ENCODE measurements around the gene CORO1C. TPM values are rescaled to one million over a fixed set of nuclear protein-coding genes. Genes with fewer than 3 reads are reported as not detected.

The CORO1C gene
- total RNA-seq, 4 donors from 2014 or later = 68.1 to 153 (median 128) TPM

- no peaks in the 10 kb centered on the region for H3K27me3 ChIP-seq
- 97 to 100% methylated on average over 1 of the region's 1 CpG for WGBS, 2 donors (ENCODE audit: low coverage in 1 of 2)
- H3K9me3 ChIP-seq = no peaks in the 10 kb centered on the region
- no peak for TF ChIP-seq EP300 (IDR thresholded peaks at IDR 0.05; ENCODE audit: low read depth)
- no peak for TF ChIP-seq POLR2A (IDR thresholded peaks at IDR 0.05)
- no peak for TF ChIP-seq POLR2AphosphoS5 (IDR thresholded peaks at IDR 0.05)
- TF ChIP-seq, protein P1, sequence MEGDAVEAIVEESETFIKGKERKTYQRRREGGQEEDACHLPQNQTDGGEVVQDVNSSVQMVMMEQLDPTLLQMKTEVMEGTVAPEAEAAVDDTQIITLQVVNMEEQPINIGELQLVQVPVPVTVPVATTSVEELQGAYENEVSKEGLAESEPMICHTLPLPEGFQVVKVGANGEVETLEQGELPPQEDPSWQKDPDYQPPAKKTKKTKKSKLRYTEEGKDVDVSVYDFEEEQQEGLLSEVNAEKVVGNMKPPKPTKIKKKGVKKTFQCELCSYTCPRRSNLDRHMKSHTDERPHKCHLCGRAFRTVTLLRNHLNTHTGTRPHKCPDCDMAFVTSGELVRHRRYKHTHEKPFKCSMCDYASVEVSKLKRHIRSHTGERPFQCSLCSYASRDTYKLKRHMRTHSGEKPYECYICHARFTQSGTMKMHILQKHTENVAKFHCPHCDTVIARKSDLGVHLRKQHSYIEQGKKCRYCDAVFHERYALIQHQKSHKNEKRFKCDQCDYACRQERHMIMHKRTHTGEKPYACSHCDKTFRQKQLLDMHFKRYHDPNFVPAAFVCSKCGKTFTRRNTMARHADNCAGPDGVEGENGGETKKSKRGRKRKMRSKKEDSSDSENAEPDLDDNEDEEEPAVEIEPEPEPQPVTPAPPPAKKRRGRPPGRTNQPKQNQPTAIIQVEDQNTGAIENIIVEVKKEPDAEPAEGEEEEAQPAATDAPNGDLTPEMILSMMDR (IDR thresholded peaks at IDR 0.05) = no peak
- peaks cover 0 to 27% (median 3%) of the 10 kb centered on the region in 4 donors for H3K36me3 ChIP-seq
- H3K27ac ChIP-seq = peak overlapping the region in 2 of 4 donors; percentile 44 to 59
- intact Hi-C loops (cut with DNase I; ENCODE audit: low total_unique reads) = no loop called here
- H3K4me1 ChIP-seq = peaks cover 3 to 32% (median 11%) of the 10 kb centered on the region in 4 donors
- DNase-seq = no peak
- in situ Hi-C loops (cut with MboI; ENCODE audit: low pct_ligation_motif_present in 1 of 4, low pct_unique_long_range_greater_than_20kb in 1 of 4, low sequenced_read_pairs in 3 of 4) = no loop called here
- no peak overlapping the region for H3K4me3 ChIP-seq
Observed at GRCh38 chr12:108642899-108643654, 88.2 kb downstream of the CORO1C start.

GRCh38 chr12:108642269-108642870 lies 88.9 kb downstream of the CORO1C start:
- Histone ChIP-seq H3K27ac (peak overlapping the region in 3 of 4 donors; percentile 15 to 55 (median 44)), H3K27me3 (no peaks in the 10 kb centered on the region), H3K36me3 (peaks cover 0 to 25% (median 0%) of the 10 kb centered on the region in 4 donors), H3K9me3 (no peaks in the 10 kb centered on the region), H3K4me1 (peaks cover 3 to 36% (median 15%) of the 10 kb centered on the region in 4 donors), H3K4me3 (no peak overlapping the region)
- TF ChIP-seq, protein P1 (IDR thresholded peaks at IDR 0.05) = no peak
- TF ChIP-seq POLR2A (IDR thresholded peaks at IDR 0.05) (no peak), EP300 (IDR thresholded peaks at IDR 0.05; ENCODE audit: low read depth) (no peak), POLR2AphosphoS5 (IDR thresholded peaks at IDR 0.05) (no peak)
- intact Hi-C loops (cut with DNase I; ENCODE audit: low total_unique reads) (no loop called here), in situ Hi-C loops (cut with MboI; ENCODE audit: low pct_ligation_motif_present in 1 of 4, low pct_unique_long_range_greater_than_20kb in 1 of 4, low sequenced_read_pairs in 3 of 4) (no loop called here)
- WGBS, 2 donors (ENCODE audit: low coverage in 1 of 2) = 63 to 73% methylated on average over 4 to 16 of the region's 16 CpGs
- no peak for DNase-seq

- WGBS, 2 donors (ENCODE audit: low coverage in 1 of 2) = 17 to 58% methylated on average over 1 to 9 of the region's 9 CpGs
Observed at GRCh38 chr12:108641446-108642268, 89.7 kb downstream of the CORO1C start.

More at GRCh38 chr12:108641446-108642268, 89.7 kb downstream of the CORO1C start:
- intact Hi-C loops (cut with DNase I; ENCODE audit: low total_unique reads) (no loop called here), in situ Hi-C loops (cut with MboI; ENCODE audit: low pct_ligation_motif_present in 1 of 4, low pct_unique_long_range_greater_than_20kb in 1 of 4, low sequenced_read_pairs in 3 of 4) (no loop called here)
- Histone ChIP-seq H3K27ac (peak overlapping the region; percentile 15 to 55 (median 37)), H3K9me3 (no peaks in the 10 kb centered on the region), H3K4me3 (no peak overlapping the region), H3K36me3 (peaks cover 0 to 19% (median 0%) of the 10 kb centered on the region in 4 donors), H3K27me3 (no peaks in the 10 kb centered on the region), H3K4me1 (peaks cover 3 to 36% (median 15%) of the 10 kb centered on the region in 4 donors)
- DNase-seq = no peak
- TF ChIP-seq POLR2A (IDR thresholded peaks at IDR 0.05) (no peak), EP300 (IDR thresholded peaks at IDR 0.05; ENCODE audit: low read depth) (no peak), POLR2AphosphoS5 (IDR thresholded peaks at IDR 0.05) (no peak)
- TF ChIP-seq, protein P1 (IDR thresholded peaks at IDR 0.05) = no peak

Measured in transverse colon (tissue), 4 donors.